K562 (cell line): ENCODE data around the gene DHX36. TPM values are rescaled to one million over a fixed set of nuclear protein-coding genes. Genes with fewer than 3 reads are reported as not detected.

Source experiments
- ATAC-seq: fragments of 200-7000 bp; cut with Tn5 transposase; 3 replicates; pipeline ENCODE4 v1.9.1; 2020; ENCODE audit warnings: moderate library complexity
- BruUV-seq: library from RNA; stranded (reverse); fragments of 400-500 nt; replicated peaks from 2 replicates; lab custom pipeline; 2021; lab: Mats Ljungman, UMichigan
- CTCF ChIA-PET: fragments of 300-600 bp; formaldehyde crosslinking; extraction: SDS; loops from one replicate; lab custom pipeline; 2021; ENCODE audit warnings: low intra/inter-chr PET ratio; lab: Yijun Ruan, JAX
- POLR2A ChIA-PET: fragments of 300-600, 350-650 bp; sonication (Branson Sonifier 250); formaldehyde crosslinking; extraction: SDS; loops from one replicate; lab custom pipeline; 2021; ENCODE audit warnings: antibody characterized with exemption, inconsistent platforms; lab: Yijun Ruan, JAX
- DNase-seq, 4 experiments: peaks; one replicate each; pipeline versions ENCODE4 v3.0.0 to v3.0.0-alpha.2; 2011 to 2018; ENCODE audit warnings: low spot score in 3 of 4, mixed read lengths in 3 of 4; ENCODE audit errors: extremely low read depth in 1 of 4
- FAIRE-seq: peaks from 2 replicates; lab custom pipeline; 2011; peaks lifted over from hg19 to GRCh38; lab: Jason Lieb, UNC
- H2AFZ ChIP-seq: 2 replicates; pipeline ENCODE4 v1.6.0; 2011; ENCODE audit warnings: low read depth, low read length, control low read depth, inconsistent platforms
- H3K27ac ChIP-seq: fragments of 200-600 bp; 3 replicates; pipeline ENCODE4 v1.8.0; 2011; ENCODE audit warnings: low read depth, mild to moderate bottlenecking, control low read depth, inconsistent platforms, low read length, moderate library complexity, mixed read lengths; ENCODE audit errors: extremely low read depth
- H3K27me3 ChIP-seq, 2 experiments: fragments of 300-600 bp in 1 of 2; 2 replicates in 1 of 2; 3 replicates in 1 of 2; pipeline versions ENCODE4 v1.6.0 to v1.8.0; 2011; ENCODE audit warnings: inconsistent platforms in 2 of 2, low read length in 2 of 2, mild to moderate bottlenecking in 1 of 2, mixed read lengths in 1 of 2, moderate library complexity in 1 of 2; ENCODE audit not compliant: control insufficient read depth in 2 of 2, insufficient read depth in 2 of 2
- H3K36me3 ChIP-seq: fragments of 300-600 bp; 3 replicates; pipeline ENCODE4 v1.8.0; 2011; ENCODE audit warnings: mild to moderate bottlenecking, low read length, inconsistent platforms; ENCODE audit not compliant: control insufficient read depth, insufficient read depth
- H3K4me1 ChIP-seq, 2 experiments: fragments of 200-600 bp in 1 of 2; replicated peaks in 1 of 2; 2 replicates in 1 of 2; 3 replicates in 1 of 2; pipeline versions ENCODE4 v1.5.1 to v1.8.0; 2011; ENCODE audit warnings: inconsistent platforms in 2 of 2, low read length in 2 of 2, mild to moderate bottlenecking in 1 of 2, mixed read lengths in 1 of 2, moderate library complexity in 1 of 2; ENCODE audit not compliant: control insufficient read depth in 2 of 2, insufficient read depth in 2 of 2
- H3K4me2 ChIP-seq: 2 replicates; pipeline ENCODE4 v1.6.1; 2011; ENCODE audit warnings: low read length, control low read depth, inconsistent platforms, mixed read lengths; ENCODE audit not compliant: insufficient read depth
- H3K4me3 ChIP-seq: fragments of 200-600 bp; sonication (generic), shearing (Covaris generic); 2 replicates; pipeline ENCODE4 v1.5.1; 2016; ENCODE audit warnings: control low read depth, inconsistent platforms
- H3K79me2 ChIP-seq: fragments of 200-600 bp; 3 replicates; pipeline ENCODE4 v1.8.0; 2011; ENCODE audit warnings: low read length, inconsistent platforms; ENCODE audit not compliant: control insufficient read depth, insufficient read depth
- H3K9ac ChIP-seq, 2 experiments: 2 replicates each; pipeline versions ENCODE4 v1.6.0 to v1.6.1; 2011; ENCODE audit warnings: low read depth in 2 of 2, low read length in 2 of 2, control low read depth in 1 of 2, inconsistent platforms in 1 of 2, mild to moderate bottlenecking in 1 of 2, mixed read lengths in 1 of 2; ENCODE audit not compliant: insufficient read depth in 1 of 2
- H3K9me1 ChIP-seq: one replicate; pipeline ENCODE4 v1.6.0; 2011; ENCODE audit warnings: inconsistent platforms, mild to moderate bottlenecking, low read length, moderate library complexity; ENCODE audit not compliant: control insufficient read depth, insufficient read depth
- H3K9me3 ChIP-seq: replicated peaks from 2 replicates; pipeline ENCODE4 v1.5.1; 2011; ENCODE audit warnings: low read depth, low read length, inconsistent platforms; ENCODE audit not compliant: control insufficient read depth, insufficient read depth
- H4K20me1 ChIP-seq: replicated peaks from 2 replicates; pipeline ENCODE4 v1.6.1; 2011; ENCODE audit warnings: low read length, inconsistent platforms, mixed read lengths; ENCODE audit not compliant: control insufficient read depth, insufficient read depth
- EP400 ChIP-seq: fragments of 450-650 bp; IDR thresholded peaks from 2 replicates; pipeline ENCODE4 v1.6.1; 2017; ENCODE audit warnings: antibody characterized with exemption, mild to moderate bottlenecking, moderate library complexity
- ILK ChIP-seq: fragments of 450-650 bp; IDR thresholded peaks from 2 replicates; pipeline ENCODE4 v1.6.1; 2016; ENCODE audit warnings: missing genetic modification characterization, low read depth, mild to moderate bottlenecking, missing compliant biosample characterization, moderate library complexity, borderline replicate concordance
- MBD2 ChIP-seq: sonication (generic); IDR thresholded peaks from 2 replicates; pipeline ENCODE4 v1.6.1; 2016; ENCODE audit warnings: low read depth, borderline replicate concordance
- MED1 ChIP-seq: sonication (generic); formaldehyde crosslinking; IDR thresholded peaks from 2 replicates; pipeline ENCODE4 v1.8.1; 2023; ENCODE audit warnings: missing genetic modification reagents, borderline replicate concordance
- MTA3 ChIP-seq: fragments of 450-650 bp; formaldehyde crosslinking; IDR thresholded peaks from 2 replicates; pipeline ENCODE4 v1.6.1; 2017; ENCODE audit warnings: mild to moderate bottlenecking, borderline replicate concordance
- MXI1 ChIP-seq: IDR thresholded peaks from 2 replicates; pipeline ENCODE4 v1.6.1; 2011; ENCODE audit warnings: low read depth, mild to moderate bottlenecking, improper control_type of control experiment, low read length
- POLR2G ChIP-seq: fragments of 200-400 bp; formaldehyde crosslinking; IDR thresholded peaks from 2 replicates; pipeline ENCODE4 v1.6.1; 2017; ENCODE audit warnings: low read depth, mild to moderate bottlenecking, antibody characterized with exemption, low read length, moderate library complexity
- PPARD ChIP-seq: fragments of 250-450 bp; sonication (Bioruptor Pico); IDR thresholded peaks from 2 replicates; pipeline ENCODE4 v1.8.0; 2022; ENCODE audit warnings: inconsistent platforms, mild to moderate bottlenecking, moderate library complexity
- SMARCE1 ChIP-seq: fragments of 450-650 bp; IDR thresholded peaks from 2 replicates; pipeline ENCODE4 v1.7.1; 2016; ENCODE audit warnings: mild to moderate bottlenecking
- SP2 ChIP-seq: IDR thresholded peaks from 2 replicates; pipeline ENCODE4 v1.6.1; 2011; ENCODE audit warnings: mild to moderate bottlenecking, low read depth, low read length, moderate library complexity; ENCODE audit not compliant: poor library complexity, severe bottlenecking; ENCODE audit errors: extremely low read depth
- SUPT5H ChIP-seq: fragments of 450-650 bp; IDR thresholded peaks from 2 replicates; pipeline ENCODE4 v1.6.1; 2016
- TRIM28 ChIP-seq: fragments of 450-650 bp; IDR thresholded peaks from 2 replicates; pipeline ENCODE4 v1.6.1; 2017
- ZNF644 ChIP-seq: fragments of 200-800 bp; sonication (Bioruptor generic); IDR thresholded peaks from 2 replicates; pipeline ENCODE4 v1.6.1; 2016; ENCODE audit warnings: low read depth, missing genetic modification characterization, missing compliant biosample characterization
- ZNF696 ChIP-seq: fragments of 250-450 bp; sonication (Bioruptor Pico); conservative IDR thresholded peaks from 2 replicates; pipeline ENCODE4 v1.4.0; 2020; ENCODE audit warnings: mild to moderate bottlenecking, moderate library complexity
- WGBS: fragments of 100-300 bp; shearing (Covaris generic); methylation state at CpG from one replicate; pipeline ENCODE4 v1.1.6; 2016; ENCODE audit warnings: low coverage, mixed read lengths; ENCODE audit not compliant: insufficient coverage; ENCODE audit errors: missing lambda C conversion rate; 5-methylcytosine and 5-hydroxymethylcytosine counted together
- in situ Hi-C: fragments of 300-500 bp; cut with MboI; formaldehyde crosslinking; loops from 4 replicates; pipeline ENCODE4 v1.15.0; 2018; ENCODE audit warnings: inconsistent platforms, mixed read lengths
- intact Hi-C: fragments of 100-400 bp; cut with micrococcal nuclease; formaldehyde crosslinking; loops from 2 replicates; pipeline ENCODE4 v1.14.2; 2022
- polyA plus RNA-seq, 8 experiments: library from polyadenylated mRNA; depleted of rRNA in 4 of 8; stranded (reverse) in 5 of 8; unstranded in 3 of 8; fragments of >200 nt; fragmentation: Nextera tagmentation in 2 of 8; fragmentation: Illumina TruSeq in 1 of 8; extraction: Ambion mirVana in 2 of 8; extraction: Trizol in 1 of 8; gene quantifications; 2 replicates each; pipeline versions ENCODE4 v1.2.1 to v1.2.3, GENCODE V29; 2011 to 2014; ENCODE audit warnings: inconsistent platforms in 1 of 8, missing spikeins in 1 of 8
- total RNA-seq, 7 experiments: library from RNA; depleted of rRNA in 6 of 7; stranded (reverse); fragments of >200 nt in 6 of 7; fragmentation: Illumina TruSeq in 2 of 7; extraction: Trizol in 2 of 7; gene quantifications; 2 replicates each; pipeline versions ENCODE4 v1.2.1 to v1.2.3, GENCODE V29; 2011 to 2021; ENCODE audit warnings: low replicate concordance in 1 of 7
- TF ChIP-seq, protein P1 (sequence below): fragments of 250-450 bp; sonication (Bioruptor Pico); IDR thresholded peaks from 2 replicates; pipeline ENCODE4 v1.5.0; 2020; ENCODE audit warnings: mild to moderate bottlenecking, borderline replicate concordance
- TF ChIP-seq, protein P2 (sequence below): IDR thresholded peaks from 2 replicates; pipeline ENCODE4 v1.6.1; 2016; ENCODE audit warnings: missing genetic modification characterization, missing compliant biosample characterization
- TF ChIP-seq, protein P3 (sequence below), 3 experiments: fragments of 200-800 bp in 1 of 3; fragments of 250-450 bp in 1 of 3; fragments of 450-650 bp in 1 of 3; sonication (Bioruptor Pico) in 1 of 3; sonication (Bioruptor generic) in 1 of 3; formaldehyde crosslinking in 1 of 3; IDR thresholded peaks; 2 replicates each; pipeline versions ENCODE4 v1.6.1 to v1.8.0; 2016 to 2022; ENCODE audit warnings: mild to moderate bottlenecking in 2 of 3, missing genetic modification characterization in 2 of 3, missing compliant biosample characterization in 1 of 3, moderate library complexity in 1 of 3

The DHX36 gene
- total and polyA plus RNA-seq, 9 of the 15 experiments (the other 6 are each of a cell fraction or from before 2014, with no cell fraction given), result 44.3 to 98.7 (median 57.0) TPM

DNA sequence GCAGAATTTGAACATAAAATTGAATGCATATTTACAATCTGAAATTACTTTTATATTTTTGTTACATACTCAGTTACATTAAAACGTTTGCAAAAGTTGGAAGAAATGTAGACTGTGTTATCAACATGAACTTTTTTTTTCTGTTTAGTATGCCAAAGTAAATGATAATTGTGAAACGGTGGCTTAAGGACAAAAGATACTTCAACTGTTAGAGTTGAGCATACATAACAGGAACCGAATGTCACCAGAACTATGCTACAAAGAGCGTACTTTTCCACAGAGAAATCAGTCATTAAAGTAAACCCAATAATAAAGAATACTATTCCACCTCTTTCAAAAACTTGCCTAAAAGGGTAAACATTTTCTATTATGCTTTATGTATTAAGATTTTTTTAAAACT, 14.3 kb upstream of the DHX36 start:
- ATAC-seq, result no peak
- peaks cover 0 to 2% of the 10 kb centered on the region in 2 experiments; a peak in 1 of 5 replicates for H3K4me1 ChIP-seq
- H3K4me2 ChIP-seq, result no peak overlapping the region
- H3K36me3 ChIP-seq, result no peaks in the 10 kb centered on the region
- H3K4me3 ChIP-seq, result no peak overlapping the region
- CTCF ChIA-PET, result no interaction called here
- FAIRE-seq, result no peak
- intact Hi-C loops, result loop anchor here (10.0 kb wide), 2 partner anchors 416 to 1366 kb away; no protein-coding TSS in a partner anchor
- H3K9me3 ChIP-seq, result no peaks in the 10 kb centered on the region
- no peak overlapping the region for H3K9ac ChIP-seq
- DNase-seq, result no peak
- 1% methylated on average over 4 of the region's 4 CpGs for WGBS
- POLR2A ChIA-PET, result interaction anchor here (0.6 kb wide), 1 partner anchor 9 kb away, joined by 3 read pairs; no protein-coding TSS in a partner anchor
- no peaks in the 10 kb centered on the region; a peak in 1 of 5 replicates for H3K27me3 ChIP-seq
- H3K79me2 ChIP-seq, result no peaks in the 10 kb centered on the region
- in situ Hi-C loops, result no loop called here
- H3K9me1 ChIP-seq, result no peaks in the 10 kb centered on the region
- no peaks in the 10 kb centered on the region for H4K20me1 ChIP-seq
- H3K27ac ChIP-seq, result no peak overlapping the region
- H2AFZ ChIP-seq, result no peak overlapping the region
- BruUV-seq, result no TSS peak
- TF ChIP-seq POLR2G, result no peak
- no peak for TF ChIP-seq MBD2
- TF ChIP-seq ZNF696, result no peak
- TF ChIP-seq SUPT5H, result no peak
- TF ChIP-seq EP400, result no peak
- TF ChIP-seq, protein P1, sequence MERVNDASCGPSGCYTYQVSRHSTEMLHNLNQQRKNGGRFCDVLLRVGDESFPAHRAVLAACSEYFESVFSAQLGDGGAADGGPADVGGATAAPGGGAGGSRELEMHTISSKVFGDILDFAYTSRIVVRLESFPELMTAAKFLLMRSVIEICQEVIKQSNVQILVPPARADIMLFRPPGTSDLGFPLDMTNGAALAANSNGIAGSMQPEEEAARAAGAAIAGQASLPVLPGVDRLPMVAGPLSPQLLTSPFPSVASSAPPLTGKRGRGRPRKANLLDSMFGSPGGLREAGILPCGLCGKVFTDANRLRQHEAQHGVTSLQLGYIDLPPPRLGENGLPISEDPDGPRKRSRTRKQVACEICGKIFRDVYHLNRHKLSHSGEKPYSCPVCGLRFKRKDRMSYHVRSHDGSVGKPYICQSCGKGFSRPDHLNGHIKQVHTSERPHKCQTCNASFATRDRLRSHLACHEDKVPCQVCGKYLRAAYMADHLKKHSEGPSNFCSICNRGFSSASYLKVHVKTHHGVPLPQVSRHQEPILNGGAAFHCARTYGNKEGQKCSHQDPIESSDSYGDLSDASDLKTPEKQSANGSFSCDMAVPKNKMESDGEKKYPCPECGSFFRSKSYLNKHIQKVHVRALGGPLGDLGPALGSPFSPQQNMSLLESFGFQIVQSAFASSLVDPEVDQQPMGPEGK (CRISPR knock-in tag), result no peak
- TF ChIP-seq, protein P2, sequence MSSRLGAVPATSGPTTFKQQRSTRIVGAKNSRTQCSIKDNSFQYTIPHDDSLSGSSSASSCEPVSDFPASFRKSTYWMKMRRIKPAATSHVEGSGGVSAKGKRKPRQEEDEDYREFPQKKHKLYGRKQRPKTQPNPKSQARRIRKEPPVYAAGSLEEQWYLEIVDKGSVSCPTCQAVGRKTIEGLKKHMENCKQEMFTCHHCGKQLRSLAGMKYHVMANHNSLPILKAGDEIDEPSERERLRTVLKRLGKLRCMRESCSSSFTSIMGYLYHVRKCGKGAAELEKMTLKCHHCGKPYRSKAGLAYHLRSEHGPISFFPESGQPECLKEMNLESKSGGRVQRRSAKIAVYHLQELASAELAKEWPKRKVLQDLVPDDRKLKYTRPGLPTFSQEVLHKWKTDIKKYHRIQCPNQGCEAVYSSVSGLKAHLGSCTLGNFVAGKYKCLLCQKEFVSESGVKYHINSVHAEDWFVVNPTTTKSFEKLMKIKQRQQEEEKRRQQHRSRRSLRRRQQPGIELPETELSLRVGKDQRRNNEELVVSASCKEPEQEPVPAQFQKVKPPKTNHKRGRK (tag), result no peak
- TF ChIP-seq SMARCE1, result no peak
- TF ChIP-seq, protein P3, sequence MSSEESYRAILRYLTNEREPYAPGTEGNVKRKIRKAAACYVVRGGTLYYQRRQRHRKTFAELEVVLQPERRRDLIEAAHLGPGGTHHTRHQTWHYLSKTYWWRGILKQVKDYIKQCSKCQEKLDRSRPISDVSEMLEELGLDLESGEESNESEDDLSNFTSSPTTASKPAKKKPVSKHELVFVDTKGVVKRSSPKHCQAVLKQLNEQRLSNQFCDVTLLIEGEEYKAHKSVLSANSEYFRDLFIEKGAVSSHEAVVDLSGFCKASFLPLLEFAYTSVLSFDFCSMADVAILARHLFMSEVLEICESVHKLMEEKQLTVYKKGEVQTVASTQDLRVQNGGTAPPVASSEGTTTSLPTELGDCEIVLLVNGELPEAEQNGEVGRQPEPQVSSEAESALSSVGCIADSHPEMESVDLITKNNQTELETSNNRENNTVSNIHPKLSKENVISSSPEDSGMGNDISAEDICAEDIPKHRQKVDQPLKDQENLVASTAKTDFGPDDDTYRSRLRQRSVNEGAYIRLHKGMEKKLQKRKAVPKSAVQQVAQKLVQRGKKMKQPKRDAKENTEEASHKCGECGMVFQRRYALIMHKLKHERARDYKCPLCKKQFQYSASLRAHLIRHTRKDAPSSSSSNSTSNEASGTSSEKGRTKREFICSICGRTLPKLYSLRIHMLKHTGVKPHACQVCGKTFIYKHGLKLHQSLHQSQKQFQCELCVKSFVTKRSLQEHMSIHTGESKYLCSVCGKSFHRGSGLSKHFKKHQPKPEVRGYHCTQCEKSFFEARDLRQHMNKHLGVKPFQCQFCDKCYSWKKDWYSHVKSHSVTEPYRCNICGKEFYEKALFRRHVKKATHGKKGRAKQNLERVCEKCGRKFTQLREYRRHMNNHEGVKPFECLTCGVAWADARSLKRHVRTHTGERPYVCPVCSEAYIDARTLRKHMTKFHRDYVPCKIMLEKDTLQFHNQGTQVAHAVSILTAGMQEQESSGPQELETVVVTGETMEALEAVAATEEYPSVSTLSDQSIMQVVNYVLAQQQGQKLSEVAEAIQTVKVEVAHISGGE (CRISPR knock-in tag; IDR thresholded peaks at IDR 0.05), result no peak
- TF ChIP-seq MTA3, result no peak
- no peak for TF ChIP-seq TRIM28
- no peak for TF ChIP-seq ILK (tag)
- TF ChIP-seq PPARD, result no peak
- no peak for TF ChIP-seq MXI1
- TF ChIP-seq MED1, result no peak
- TF ChIP-seq ZNF644 (tag), result no peak
- TF ChIP-seq SP2, result no peak
